Endothelial cell of umbilical vein (primary cell): ENCODE results near the gene TBL2.

ENCODE experiments used
- JUN ChIP-seq: IDR thresholded peaks from 2 replicates; pipeline ENCODE4 v1.6.1; 2011; ENCODE audit warnings: borderline replicate concordance, low read depth; ENCODE audit not compliant: insufficient read length, insufficient read depth
- POLR2A ChIP-seq: IDR thresholded peaks from 2 replicates; pipeline ENCODE4 v1.6.1; 2012; ENCODE audit warnings: low read depth, mild to moderate bottlenecking, control low read depth, low read length
- TF ChIP-seq, protein P1 (sequence below), 2 donors: IDR thresholded peaks; 1 replicate in 1 of 2; 2 replicates in 1 of 2; pipeline ENCODE4 v1.5.1; 2011; ENCODE audit warnings: low read length in 2 of 2, mild to moderate bottlenecking in 2 of 2, moderate library complexity in 2 of 2, control low read depth in 1 of 2, inconsistent platforms in 1 of 2, low read depth in 1 of 2; ENCODE audit not compliant: insufficient read depth in 1 of 2; ENCODE audit errors: extremely low read depth in 1 of 2

DNA sequence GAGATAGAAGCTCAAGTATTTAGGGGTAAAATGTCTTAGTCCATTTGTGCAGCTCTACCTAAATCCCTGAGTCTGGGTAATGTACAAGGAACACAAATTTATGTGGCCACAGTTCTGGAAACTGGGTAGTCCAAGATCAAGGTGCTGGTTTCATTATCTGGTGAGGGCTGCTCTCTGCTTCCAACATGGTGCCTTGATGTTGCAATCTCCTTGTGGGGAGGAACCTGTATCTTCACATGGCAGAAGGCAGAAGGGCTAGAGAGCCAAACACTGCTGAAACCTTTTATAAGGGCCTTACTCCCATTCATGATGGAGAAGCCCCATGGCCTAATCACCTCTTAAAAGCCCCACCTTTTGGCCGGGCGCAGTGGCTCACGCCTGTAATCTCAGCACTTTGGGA is 47.6 kb downstream of the TBL2 start:
- TF ChIP-seq POLR2A (no peak), JUN (no peak)
- TF ChIP-seq, protein P1, sequence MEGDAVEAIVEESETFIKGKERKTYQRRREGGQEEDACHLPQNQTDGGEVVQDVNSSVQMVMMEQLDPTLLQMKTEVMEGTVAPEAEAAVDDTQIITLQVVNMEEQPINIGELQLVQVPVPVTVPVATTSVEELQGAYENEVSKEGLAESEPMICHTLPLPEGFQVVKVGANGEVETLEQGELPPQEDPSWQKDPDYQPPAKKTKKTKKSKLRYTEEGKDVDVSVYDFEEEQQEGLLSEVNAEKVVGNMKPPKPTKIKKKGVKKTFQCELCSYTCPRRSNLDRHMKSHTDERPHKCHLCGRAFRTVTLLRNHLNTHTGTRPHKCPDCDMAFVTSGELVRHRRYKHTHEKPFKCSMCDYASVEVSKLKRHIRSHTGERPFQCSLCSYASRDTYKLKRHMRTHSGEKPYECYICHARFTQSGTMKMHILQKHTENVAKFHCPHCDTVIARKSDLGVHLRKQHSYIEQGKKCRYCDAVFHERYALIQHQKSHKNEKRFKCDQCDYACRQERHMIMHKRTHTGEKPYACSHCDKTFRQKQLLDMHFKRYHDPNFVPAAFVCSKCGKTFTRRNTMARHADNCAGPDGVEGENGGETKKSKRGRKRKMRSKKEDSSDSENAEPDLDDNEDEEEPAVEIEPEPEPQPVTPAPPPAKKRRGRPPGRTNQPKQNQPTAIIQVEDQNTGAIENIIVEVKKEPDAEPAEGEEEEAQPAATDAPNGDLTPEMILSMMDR (IDR thresholded peaks at IDR 0.05; ENCODE audit: extremely low read depth in 1 of 2, insufficient read depth in 1 of 2, low read depth in 1 of 2, low read length in 2 of 2) = no peak
